NCI-H2227 (cell line): ENCODE data around the gene ALPP.
"Not testable (repeated sequence)": the region's sequence is repeated elsewhere in the genome, so short reads cannot be mapped to it uniquely, and the experiment has no call there.

Experiments used
- DNase-seq: peaks from one replicate; lab custom pipeline; 2025; ENCODE audit not compliant: unreplicated experiment; lab: John Stamatoyannopoulos, UW

Gene ALPP

DNA sequence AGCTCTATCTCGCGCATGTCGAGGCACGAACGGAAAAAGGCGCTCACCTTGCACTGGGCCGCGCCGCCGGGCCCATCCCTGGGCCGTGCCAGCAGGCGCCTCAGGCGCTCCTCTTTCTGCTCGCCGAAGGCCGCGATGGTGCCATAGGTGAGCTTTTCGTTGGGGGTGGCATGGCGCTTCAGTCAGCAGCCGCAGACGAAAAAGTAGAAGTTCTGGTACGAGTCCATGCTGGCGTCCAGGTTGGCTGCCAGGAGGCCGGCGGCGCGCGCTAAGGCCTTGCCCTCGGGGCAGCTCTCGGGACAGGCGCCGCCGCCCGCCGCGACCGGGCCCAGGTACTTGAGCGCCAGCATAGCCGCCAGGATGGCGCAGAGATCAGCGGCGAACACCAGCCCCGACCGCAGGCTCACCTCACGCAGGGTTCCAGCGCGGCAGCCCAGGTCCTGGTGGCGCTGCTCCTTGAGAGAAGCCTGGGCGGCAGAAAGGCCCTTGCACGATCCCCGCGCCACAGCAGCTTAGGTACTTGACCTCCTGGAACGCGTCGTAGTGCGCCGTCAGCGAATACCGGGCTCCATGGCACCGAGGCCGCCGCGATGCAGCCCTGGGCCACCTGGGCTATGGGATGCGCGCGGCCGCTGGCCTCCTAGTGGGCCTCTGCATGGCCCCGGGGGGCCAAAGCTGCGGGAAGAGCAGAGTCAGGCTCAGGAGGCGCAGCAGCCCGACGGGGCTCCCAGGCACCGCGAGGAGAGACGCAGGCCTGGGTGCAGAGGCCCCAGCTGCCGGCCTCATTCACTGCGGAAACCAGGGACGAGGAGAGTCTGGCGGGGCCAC, 40.9 kb downstream of the ALPP start:
- DNase-seq, result peak; percentile 41

DNA sequence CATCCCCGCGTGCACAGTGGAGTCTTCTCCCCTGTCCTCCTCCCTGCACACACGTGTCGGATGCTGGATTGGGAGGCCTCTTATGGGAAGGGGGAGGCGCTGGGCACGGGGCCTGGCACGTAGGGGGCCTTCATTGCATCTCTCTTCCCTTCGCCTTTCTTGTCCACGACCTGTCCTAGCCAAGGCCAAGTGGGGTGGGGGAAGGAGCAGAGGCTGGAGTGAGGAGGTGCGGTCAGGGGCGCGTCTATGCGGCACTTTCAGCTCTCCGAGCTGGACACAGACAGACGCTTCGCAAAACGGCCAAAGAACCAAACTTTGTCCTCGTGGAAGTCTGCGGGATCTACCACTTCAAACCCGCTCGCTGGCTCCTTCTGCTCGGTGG, 41.5 kb downstream of the ALPP start:
- DNase-seq, result no peak

- peak; percentile 55 for DNase-seq
Measured at GRCh38 chr2:232420463-232421188, 42.1 kb downstream of the ALPP start.

- DNase-seq, result peak; percentile 11
Measured at GRCh38 chr2:232421189-232421785, 42.7 kb downstream of the ALPP start.

DNA sequence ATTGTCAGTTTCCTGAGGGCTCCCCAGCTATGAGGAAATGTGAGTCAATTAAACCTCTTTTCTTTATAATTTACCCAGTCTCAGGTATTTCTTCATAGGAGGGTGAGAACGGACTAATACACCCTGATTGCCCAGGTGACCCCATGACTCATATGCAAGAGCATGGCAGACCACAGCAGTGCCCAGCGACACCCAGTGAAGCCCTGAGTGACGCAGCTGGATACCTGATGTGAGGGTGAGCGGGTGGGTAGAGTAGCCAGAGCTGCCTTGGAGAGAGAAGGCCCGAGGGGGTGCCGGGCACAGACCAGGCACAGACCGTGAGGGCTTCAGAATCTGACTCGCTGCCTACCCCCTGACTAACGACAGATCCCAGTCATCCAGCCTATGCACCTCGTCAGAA, 43.5 kb downstream of the ALPP start:
- no peak for DNase-seq

DNA sequence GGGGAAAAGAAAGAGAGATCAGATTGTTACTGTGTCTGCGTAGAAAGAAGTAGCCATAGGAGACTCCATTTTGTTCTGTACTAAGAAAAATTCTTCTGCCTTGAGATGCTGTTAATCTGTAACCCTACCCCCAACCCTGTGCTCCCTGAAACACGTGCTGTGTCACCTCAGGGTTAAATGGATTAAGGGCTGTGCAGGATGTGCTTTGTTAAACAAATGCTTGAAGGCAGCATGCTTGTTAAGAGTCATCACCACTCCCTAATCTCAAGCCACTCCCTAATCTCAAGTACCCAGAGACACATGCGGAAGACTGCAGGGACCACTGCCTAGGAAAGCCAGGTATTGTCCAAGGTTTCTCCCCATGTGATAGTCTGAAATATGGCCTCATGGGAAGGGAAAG, 44.4 kb downstream of the ALPP start:
- DNase-seq, result not testable (repeated sequence)

- DNase-seq, result not testable (repeated sequence)
Measured at GRCh38 chr2:232423407-232423806, 44.9 kb downstream of the ALPP start.

DNA sequence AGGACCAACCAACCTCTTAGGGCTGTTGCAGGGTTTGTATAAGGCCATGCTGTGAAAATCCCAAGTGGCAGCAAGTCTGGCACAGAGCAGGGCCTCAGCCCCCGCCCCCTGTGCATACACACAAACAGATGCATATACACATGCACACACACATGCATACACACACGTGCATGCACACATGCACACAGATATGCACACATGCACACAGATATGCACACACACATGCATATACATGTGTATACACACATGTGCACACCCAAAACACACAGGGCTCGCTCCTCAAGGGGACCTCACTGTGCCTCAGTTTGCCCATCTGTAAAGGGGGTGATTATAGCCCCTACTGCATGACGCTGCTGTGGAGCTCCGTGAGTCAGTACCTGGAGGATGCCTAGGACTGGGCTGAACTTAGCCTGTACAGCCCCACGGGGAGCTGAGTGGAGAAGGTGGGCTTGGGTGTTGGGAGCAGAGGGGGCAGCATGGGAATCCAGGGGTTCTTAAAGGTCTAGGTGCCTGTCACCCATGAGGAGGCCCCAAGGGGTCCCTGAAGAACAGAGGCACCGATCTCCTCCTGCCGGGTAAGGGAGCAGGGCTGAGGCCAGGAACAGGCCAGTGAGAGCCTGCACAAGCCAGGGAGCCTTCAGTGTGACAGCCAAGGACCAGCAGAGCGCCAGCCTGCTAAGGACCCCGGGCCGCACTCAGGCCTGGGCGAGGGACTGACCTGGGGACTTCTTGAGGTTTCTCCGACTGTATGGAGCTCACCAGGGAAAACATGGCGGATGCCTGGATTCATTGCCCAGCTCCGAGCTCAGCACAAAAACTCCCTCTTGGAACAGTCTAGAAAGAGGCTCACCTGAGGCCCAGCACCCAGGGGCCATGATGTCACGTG, 53.4 kb downstream of the ALPP start:
- DNase-seq, result no peak
